SK-N-SH (cell line): Measurements from ENCODE around the gene MTHFD1L. TPM values are rescaled to one million over a fixed set of nuclear protein-coding genes. Genes with fewer than 3 reads are reported as not detected.
A peak's percentile ranks its signal among the peaks of the same experiment; 100 is the strongest.

ENCODE experiments used
- CTCF ChIA-PET: fragments of 300-600, 350-600 bp; formaldehyde crosslinking; extraction: SDS; loops from one replicate; lab custom pipeline; 2021; lab: Yijun Ruan, JAX
- POLR2A ChIA-PET: fragments of 350-600 bp; sonication (Branson Sonifier 250); formaldehyde crosslinking; extraction: SDS; loops from one replicate; lab custom pipeline; 2020; ENCODE audit warnings: antibody characterized with exemption, inconsistent platforms; lab: Yijun Ruan, JAX
- DNase-seq: peaks from one replicate; pipeline ENCODE4 v3.0.0; 2012
- H2AFZ ChIP-seq: fragments of 200-600 bp; sonication (generic); 2 replicates; pipeline ENCODE4 v1.8.1; 2016; ENCODE audit warnings: antibody characterized with exemption, mild to moderate bottlenecking, low read depth
- H3F3A ChIP-seq: fragments of 200-600 bp; sonication (generic); replicated peaks from 2 replicates; pipeline ENCODE3; 2016; ENCODE audit warnings: antibody characterized with exemption, mild to moderate bottlenecking; ENCODE audit not compliant: insufficient read depth
- H3K27ac ChIP-seq, 2 experiments: fragments of 200-500 bp in 1 of 2; fragments of 200-600 bp in 1 of 2; sonication (Bioruptor generic) in 1 of 2; sonication (generic), shearing (Covaris generic) in 1 of 2; 2 replicates each; pipeline versions ENCODE4 v1.5.1 to v1.6.1; 2014 to 2016; ENCODE audit warnings: low read depth in 2 of 2, inconsistent platforms in 1 of 2, low read length in 1 of 2, mild to moderate bottlenecking in 1 of 2, mixed read lengths in 1 of 2
- H3K27me3 ChIP-seq: fragments of 200-600 bp; sonication (generic), shearing (Covaris generic); 2 replicates; pipeline ENCODE4 v1.6.1; 2016; ENCODE audit warnings: mixed run types; ENCODE audit not compliant: insufficient read depth
- H3K36me3 ChIP-seq, 2 experiments: fragments of 200-500 bp in 1 of 2; fragments of 200-600 bp in 1 of 2; sonication (Bioruptor generic) in 1 of 2; sonication (generic) in 1 of 2; replicated peaks in 1 of 2; 2 replicates each; pipeline versions ENCODE3 to v1.5.1; 2014 to 2016; ENCODE audit warnings: low read length in 1 of 2, mild to moderate bottlenecking in 1 of 2; ENCODE audit not compliant: insufficient read depth in 2 of 2, control insufficient read depth in 1 of 2
- H3K4me1 ChIP-seq, 2 experiments: fragments of 200-500 bp in 1 of 2; fragments of 200-600 bp in 1 of 2; sonication (Bioruptor generic) in 1 of 2; sonication (generic), shearing (Covaris generic) in 1 of 2; 2 replicates each; pipeline versions ENCODE4 v1.5.1 to v1.6.1; 2014 to 2016; ENCODE audit warnings: low read depth in 1 of 2, low read length in 1 of 2, mixed run types in 1 of 2; ENCODE audit not compliant: insufficient read depth in 2 of 2, control insufficient read depth in 1 of 2
- H3K4me2 ChIP-seq: fragments of 200-600 bp; sonication (generic), shearing (Covaris generic); 2 replicates; pipeline ENCODE4 v1.6.1; 2017; ENCODE audit warnings: mixed run types
- H3K4me3 ChIP-seq, 2 experiments: fragments of 200-500 bp in 1 of 2; fragments of 200-600 bp in 1 of 2; sonication (Bioruptor generic) in 1 of 2; sonication (generic), shearing (Covaris generic) in 1 of 2; 2 replicates each; pipeline versions ENCODE4 v1.5.1 to v1.8.1; 2014 to 2016; ENCODE audit warnings: low read depth in 2 of 2, inconsistent platforms in 1 of 2, low read length in 1 of 2, mild to moderate bottlenecking in 1 of 2, mixed read lengths in 1 of 2, moderate library complexity in 1 of 2
- H3K79me2 ChIP-seq: fragments of 200-600 bp; sonication (generic); 2 replicates; pipeline ENCODE4 v1.8.1; 2017; ENCODE audit warnings: mild to moderate bottlenecking; ENCODE audit not compliant: insufficient read depth
- H3K9ac ChIP-seq: fragments of 200-600 bp; sonication (generic); 2 replicates; pipeline ENCODE4 v1.6.1; 2017; ENCODE audit warnings: mixed run types
- H3K9me2 ChIP-seq: fragments of 200-600 bp; sonication (generic); 2 replicates; pipeline ENCODE4 v1.6.1; 2017; ENCODE audit warnings: mixed run types
- H3K9me3 ChIP-seq: fragments of 200-600 bp; sonication (generic); 2 replicates; pipeline ENCODE4 v1.6.1; 2017; ENCODE audit warnings: mixed run types, mild to moderate bottlenecking, moderate library complexity
- H4K20me1 ChIP-seq: fragments of 200-600 bp; sonication (generic); 2 replicates; pipeline ENCODE4 v1.6.1; 2017; ENCODE audit warnings: mild to moderate bottlenecking, mixed run types; ENCODE audit not compliant: insufficient read depth
- CHD2 ChIP-seq: fragments of 150-350 bp; IDR thresholded peaks from 2 replicates; pipeline ENCODE4 v1.6.1; 2018; ENCODE audit warnings: low read length; ENCODE audit not compliant: partially characterized antibody
- EP300 ChIP-seq, 2 experiments: IDR thresholded peaks; 2 replicates each; pipeline versions ENCODE4 v1.4.0 to v1.6.1; 2012; ENCODE audit warnings: borderline replicate concordance in 1 of 2, low read depth in 1 of 2, low read length in 1 of 2
- EZH2phosphoT487 ChIP-seq: fragments of 200-600 bp; sonication (generic); IDR thresholded peaks from 2 replicates; pipeline ENCODE4 v1.6.1; 2017; ENCODE audit warnings: low read depth, mixed run types, mild to moderate bottlenecking, antibody characterized with exemption, moderate library complexity, borderline replicate concordance
- FOXM1 ChIP-seq: IDR thresholded peaks from 2 replicates; pipeline ENCODE4 v1.4.0; 2012; ENCODE audit warnings: low read depth, mild to moderate bottlenecking
- GABPA ChIP-seq: IDR thresholded peaks from 2 replicates; pipeline ENCODE4 v1.4.0; 2012; ENCODE audit warnings: low read depth, mild to moderate bottlenecking
- GATA2 ChIP-seq: sonication (generic); formaldehyde crosslinking; IDR thresholded peaks from 2 replicates; pipeline ENCODE4 v1.5.0; 2020; ENCODE audit warnings: mild to moderate bottlenecking, missing genetic modification reagents
- JUND ChIP-seq: IDR thresholded peaks from 2 replicates; pipeline ENCODE4 v1.4.0; 2012
- MEF2A ChIP-seq: IDR thresholded peaks from 2 replicates; pipeline ENCODE4 v1.4.0; 2012; ENCODE audit warnings: low read depth, borderline replicate concordance
- MXI1 ChIP-seq: IDR thresholded peaks from 2 replicates; pipeline ENCODE4 v1.6.1; 2012; ENCODE audit warnings: mild to moderate bottlenecking, low read depth, low read length, improper control_type of control experiment
- NFIC ChIP-seq: IDR thresholded peaks from 2 replicates; pipeline ENCODE4 v1.4.0; 2012; ENCODE audit warnings: borderline replicate concordance
- RAD21 ChIP-seq: IDR thresholded peaks from 2 replicates; pipeline ENCODE4 v1.6.1; 2012; ENCODE audit warnings: mild to moderate bottlenecking, low read length
- RCOR1 ChIP-seq: fragments of 150-350 bp; IDR thresholded peaks from 2 replicates; pipeline ENCODE4 v1.6.1; 2017; ENCODE audit warnings: antibody characterized with exemption, low read length
- RXRA ChIP-seq: IDR thresholded peaks from 2 replicates; pipeline ENCODE4 v1.4.0; 2012; ENCODE audit warnings: low read depth, mild to moderate bottlenecking, borderline replicate concordance
- SIN3A ChIP-seq: IDR thresholded peaks from 2 replicates; pipeline ENCODE4 v1.6.1; 2012; ENCODE audit warnings: low read depth, mild to moderate bottlenecking, low read length, moderate library complexity, borderline replicate concordance
- SMC3 ChIP-seq: IDR thresholded peaks from 2 replicates; pipeline ENCODE4 v1.6.1; 2012; ENCODE audit warnings: low read depth, low read length, improper control_type of control experiment
- TAF1 ChIP-seq: IDR thresholded peaks from 2 replicates; pipeline ENCODE4 v1.6.1; 2012; ENCODE audit warnings: low read depth, mild to moderate bottlenecking, low read length, moderate library complexity, borderline replicate concordance
- TCF12 ChIP-seq: IDR thresholded peaks from 2 replicates; pipeline ENCODE4 v1.4.0; 2012
- TEAD4 ChIP-seq: IDR thresholded peaks from 2 replicates; pipeline ENCODE4 v1.4.0; 2012; ENCODE audit warnings: mild to moderate bottlenecking, borderline replicate concordance; ENCODE audit not compliant: insufficient read depth
- WGBS: methylation state at CpG from one replicate; pipeline ENCODE4 v1.1.6; 2017; ENCODE audit warnings: low lambda C conversion rate; 5-methylcytosine and 5-hydroxymethylcytosine counted together
- polyA plus RNA-seq, 3 experiments: library from polyadenylated mRNA; depleted of rRNA; stranded (reverse); fragments of >200 nt; gene quantifications; 2 replicates each; pipeline ENCODE4 v1.2.3, GENCODE V29; 2012
- TF ChIP-seq, protein P1 (sequence below): IDR thresholded peaks from 2 replicates; pipeline ENCODE4; 2012
- TF ChIP-seq, protein P2 (sequence below): fragments of 150-350 bp; IDR thresholded peaks from 2 replicates; pipeline ENCODE4 v1.6.1; 2016; ENCODE audit warnings: mild to moderate bottlenecking, low read depth, low read length
- TF ChIP-seq, protein P3 (sequence below): fragments of 200-600 bp; sonication (generic); IDR thresholded peaks from 2 replicates; pipeline ENCODE4 v1.6.1; 2017; ENCODE audit warnings: antibody characterized with exemption, mild to moderate bottlenecking, moderate library complexity
- TF ChIP-seq, protein P4 (sequence below): IDR thresholded peaks from 2 replicates; pipeline ENCODE4 v1.4.0; 2012; ENCODE audit warnings: low read depth, borderline replicate concordance
- TF ChIP-seq, protein P5 (sequence below): IDR thresholded peaks from 2 replicates; pipeline ENCODE4 v1.4.0; 2012; ENCODE audit warnings: low read depth, borderline replicate concordance

Gene MTHFD1L
- polyA plus RNA-seq, 1 of the 3 experiments (the other 2 are of a cell fraction): 37.0 TPM

DNA sequence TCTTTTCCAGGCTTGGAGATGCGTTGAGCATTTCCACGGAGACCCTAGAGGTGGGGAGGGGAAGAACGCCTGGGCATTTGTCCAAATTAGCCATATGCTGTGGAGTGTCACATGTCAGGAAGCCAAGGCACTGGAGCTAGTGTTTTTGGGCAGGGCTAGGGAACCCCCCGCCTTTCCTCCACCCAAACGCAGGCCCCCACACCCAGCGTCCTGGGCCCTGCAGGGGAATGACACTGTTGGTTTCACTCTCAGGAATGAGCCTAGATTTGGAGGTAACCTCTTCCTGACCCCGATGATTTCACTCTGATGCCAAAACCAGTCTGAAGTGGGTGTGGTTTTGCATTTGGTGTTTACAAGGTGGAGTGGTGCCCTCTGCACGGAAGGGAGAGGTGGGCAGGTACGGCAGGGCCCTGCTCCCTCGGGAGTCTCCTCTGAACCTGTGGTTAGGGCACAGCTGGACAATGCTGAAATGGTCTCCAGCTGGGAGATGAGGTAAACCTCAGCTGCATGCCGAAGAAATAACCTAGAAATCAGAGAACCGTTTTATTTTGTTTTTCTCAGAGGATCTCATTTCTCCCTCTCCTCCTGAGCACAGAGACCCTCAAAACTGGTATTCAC is 29.5 kb downstream of the MTHFD1L start:
- 46% methylated on average over 9 of the region's 12 CpGs for WGBS
- H3K9ac ChIP-seq: no peak overlapping the region

More for the DNA sequence above, 29.5 kb downstream of the MTHFD1L start:
- TF ChIP-seq RAD21 (peak; percentile 10; the same call in 1 of the 2 replicates), NFIC (peak; percentile 64), TCF12 (peak; percentile 56), TAF1 (no peak), CHD2 (peak; percentile 52), JUND (no peak), SIN3A (no peak), MEF2A (no peak), TEAD4 (no peak), MXI1 (peak; percentile 86; the same call in 1 of the 2 replicates), FOXM1 (no peak), GABPA (no peak), EP300 (IDR thresholded peaks at IDR 0.05; ENCODE audit: borderline replicate concordance in 1 of 2, low read depth in 1 of 2, low read length in 1 of 2) (peak in 1 of 2 experiments; percentile 61; a peak in 2 of 4 replicates), GATA2 (CRISPR knock-in tag) (no peak), EZH2phosphoT487 (no peak), RXRA (no peak), SMC3 (no peak), RCOR1 (no peak)
- TF ChIP-seq, protein P1, sequence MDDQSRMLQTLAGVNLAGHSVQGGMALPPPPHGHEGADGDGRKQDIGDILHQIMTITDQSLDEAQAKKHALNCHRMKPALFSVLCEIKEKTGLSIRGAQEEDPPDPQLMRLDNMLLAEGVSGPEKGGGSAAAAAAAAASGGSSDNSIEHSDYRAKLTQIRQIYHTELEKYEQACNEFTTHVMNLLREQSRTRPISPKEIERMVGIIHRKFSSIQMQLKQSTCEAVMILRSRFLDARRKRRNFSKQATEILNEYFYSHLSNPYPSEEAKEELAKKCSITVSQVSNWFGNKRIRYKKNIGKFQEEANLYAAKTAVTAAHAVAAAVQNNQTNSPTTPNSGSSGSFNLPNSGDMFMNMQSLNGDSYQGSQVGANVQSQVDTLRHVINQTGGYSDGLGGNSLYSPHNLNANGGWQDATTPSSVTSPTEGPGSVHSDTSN: peak; percentile 13; the same call in 1 of the 2 replicates
- TF ChIP-seq, protein P2, sequence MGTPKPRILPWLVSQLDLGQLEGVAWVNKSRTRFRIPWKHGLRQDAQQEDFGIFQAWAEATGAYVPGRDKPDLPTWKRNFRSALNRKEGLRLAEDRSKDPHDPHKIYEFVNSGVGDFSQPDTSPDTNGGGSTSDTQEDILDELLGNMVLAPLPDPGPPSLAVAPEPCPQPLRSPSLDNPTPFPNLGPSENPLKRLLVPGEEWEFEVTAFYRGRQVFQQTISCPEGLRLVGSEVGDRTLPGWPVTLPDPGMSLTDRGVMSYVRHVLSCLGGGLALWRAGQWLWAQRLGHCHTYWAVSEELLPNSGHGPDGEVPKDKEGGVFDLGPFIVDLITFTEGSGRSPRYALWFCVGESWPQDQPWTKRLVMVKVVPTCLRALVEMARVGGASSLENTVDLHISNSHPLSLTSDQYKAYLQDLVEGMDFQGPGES: no peak
- TF ChIP-seq, protein P3, sequence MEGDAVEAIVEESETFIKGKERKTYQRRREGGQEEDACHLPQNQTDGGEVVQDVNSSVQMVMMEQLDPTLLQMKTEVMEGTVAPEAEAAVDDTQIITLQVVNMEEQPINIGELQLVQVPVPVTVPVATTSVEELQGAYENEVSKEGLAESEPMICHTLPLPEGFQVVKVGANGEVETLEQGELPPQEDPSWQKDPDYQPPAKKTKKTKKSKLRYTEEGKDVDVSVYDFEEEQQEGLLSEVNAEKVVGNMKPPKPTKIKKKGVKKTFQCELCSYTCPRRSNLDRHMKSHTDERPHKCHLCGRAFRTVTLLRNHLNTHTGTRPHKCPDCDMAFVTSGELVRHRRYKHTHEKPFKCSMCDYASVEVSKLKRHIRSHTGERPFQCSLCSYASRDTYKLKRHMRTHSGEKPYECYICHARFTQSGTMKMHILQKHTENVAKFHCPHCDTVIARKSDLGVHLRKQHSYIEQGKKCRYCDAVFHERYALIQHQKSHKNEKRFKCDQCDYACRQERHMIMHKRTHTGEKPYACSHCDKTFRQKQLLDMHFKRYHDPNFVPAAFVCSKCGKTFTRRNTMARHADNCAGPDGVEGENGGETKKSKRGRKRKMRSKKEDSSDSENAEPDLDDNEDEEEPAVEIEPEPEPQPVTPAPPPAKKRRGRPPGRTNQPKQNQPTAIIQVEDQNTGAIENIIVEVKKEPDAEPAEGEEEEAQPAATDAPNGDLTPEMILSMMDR: 0 out of 2 replicates have a peak, but pooled peaks have one; percentile 14
- TF ChIP-seq, protein P4, sequence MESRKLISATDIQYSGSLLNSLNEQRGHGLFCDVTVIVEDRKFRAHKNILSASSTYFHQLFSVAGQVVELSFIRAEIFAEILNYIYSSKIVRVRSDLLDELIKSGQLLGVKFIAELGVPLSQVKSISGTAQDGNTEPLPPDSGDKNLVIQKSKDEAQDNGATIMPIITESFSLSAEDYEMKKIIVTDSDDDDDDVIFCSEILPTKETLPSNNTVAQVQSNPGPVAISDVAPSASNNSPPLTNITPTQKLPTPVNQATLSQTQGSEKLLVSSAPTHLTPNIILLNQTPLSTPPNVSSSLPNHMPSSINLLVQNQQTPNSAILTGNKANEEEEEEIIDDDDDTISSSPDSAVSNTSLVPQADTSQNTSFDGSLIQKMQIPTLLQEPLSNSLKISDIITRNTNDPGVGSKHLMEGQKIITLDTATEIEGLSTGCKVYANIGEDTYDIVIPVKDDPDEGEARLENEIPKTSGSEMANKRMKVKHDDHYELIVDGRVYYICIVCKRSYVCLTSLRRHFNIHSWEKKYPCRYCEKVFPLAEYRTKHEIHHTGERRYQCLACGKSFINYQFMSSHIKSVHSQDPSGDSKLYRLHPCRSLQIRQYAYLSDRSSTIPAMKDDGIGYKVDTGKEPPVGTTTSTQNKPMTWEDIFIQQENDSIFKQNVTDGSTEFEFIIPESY: no peak
- TF ChIP-seq, protein P5, sequence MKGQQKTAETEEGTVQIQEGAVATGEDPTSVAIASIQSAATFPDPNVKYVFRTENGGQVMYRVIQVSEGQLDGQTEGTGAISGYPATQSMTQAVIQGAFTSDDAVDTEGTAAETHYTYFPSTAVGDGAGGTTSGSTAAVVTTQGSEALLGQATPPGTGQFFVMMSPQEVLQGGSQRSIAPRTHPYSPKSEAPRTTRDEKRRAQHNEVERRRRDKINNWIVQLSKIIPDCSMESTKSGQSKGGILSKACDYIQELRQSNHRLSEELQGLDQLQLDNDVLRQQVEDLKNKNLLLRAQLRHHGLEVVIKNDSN: peak; percentile 26; the same call in 1 of the 2 replicates
- Histone ChIP-seq H3K27ac (peak overlapping the region in 1 of 2 experiments; percentile 47; a peak in 2 of 4 replicates), H3K4me3 (no peak overlapping the region; a peak in 1 of 4 replicates), H3K4me1 (peaks cover 14% of the 10 kb centered on the region in 2 experiments; a peak in 2 of 4 replicates), H3F3A (peaks cover 10% of the 10 kb centered on the region), H3K36me3 (peaks cover 24 to 37% of the 10 kb centered on the region in 2 experiments), H3K4me2 (peak overlapping the region; percentile 30; the same call in 1 of the 2 replicates), H4K20me1 (no peaks in the 10 kb centered on the region), H3K9me2 (no peaks in the 10 kb centered on the region), H3K27me3 (no peaks in the 10 kb centered on the region), H3K79me2 (peaks cover 21% of the 10 kb centered on the region; the same call in 1 of the 2 replicates), H2AFZ (no peak overlapping the region), H3K9me3 (no peaks in the 10 kb centered on the region)
- DNase-seq: peak; percentile 78
- POLR2A ChIA-PET: interaction anchor here (0.7 kb wide), 1 partner anchor 10 kb away, joined by 3 read pairs; no protein-coding TSS in a partner anchor
- CTCF ChIA-PET: interaction anchor here (0.5 to 16.6 kb wide), 13 partner anchors 9 to 453 kb away, joined by 3 to 421 read pairs (median 4); partner anchors contain the start of gene MTHFD1L
